SU-DHL-6 (cell line): ENCODE measurements around the gene ARHGEF26.

Experiments
- H2AFZ ChIP-seq: fragments of 200-600 bp; sonication (generic); 2 replicates; pipeline ENCODE4 v1.6.1; 2014; ENCODE audit warnings: low read depth, mild to moderate bottlenecking, moderate library complexity, mixed read lengths, antibody characterized with exemption, low read length; ENCODE audit not compliant: severe bottlenecking
- H3F3A ChIP-seq: fragments of 200-600 bp; shearing (Covaris generic); 2 replicates; pipeline ENCODE4 v1.6.0; 2016; ENCODE audit warnings: antibody characterized with exemption, mild to moderate bottlenecking; ENCODE audit not compliant: insufficient read depth
- H3K27ac ChIP-seq: fragments of 200-600 bp; sonication (generic); 2 replicates; pipeline ENCODE4 v1.5.1; 2016; ENCODE audit warnings: low read depth, mild to moderate bottlenecking, low read length, moderate library complexity, mixed read lengths
- H3K27me3 ChIP-seq: fragments of 200-600 bp; sonication (generic), shearing (Covaris generic); 2 replicates; pipeline ENCODE4 v1.6.0; 2014; ENCODE audit warnings: mild to moderate bottlenecking, low read length
- H3K36me3 ChIP-seq: fragments of 200-600 bp; sonication (generic); 2 replicates; pipeline ENCODE4 v1.6.1; 2014; ENCODE audit warnings: mild to moderate bottlenecking, low read length, mixed read lengths
- H3K4me2 ChIP-seq: fragments of 300-600, 200-600 bp; shearing (Covaris generic), sonication (generic); 2 replicates; pipeline ENCODE4 v1.6.0; 2014; ENCODE audit warnings: low read length, low read depth, mild to moderate bottlenecking; ENCODE audit not compliant: poor library complexity, severe bottlenecking
- H3K4me3 ChIP-seq: fragments of 200-600 bp; sonication (generic); 2 replicates; pipeline ENCODE4 v1.5.1; 2014; ENCODE audit warnings: antibody characterized with exemption, low read length, mild to moderate bottlenecking, mixed read lengths; ENCODE audit not compliant: insufficient read depth, poor library complexity, severe bottlenecking
- H3K79me2 ChIP-seq: fragments of 200-600 bp; sonication (generic); 2 replicates; pipeline ENCODE4 v1.6.1; 2014; ENCODE audit warnings: mild to moderate bottlenecking, low read length, moderate library complexity; ENCODE audit not compliant: insufficient read depth
- H3K9ac ChIP-seq: fragments of 200-600 bp; sonication (generic); 2 replicates; pipeline ENCODE4 v1.7.0; 2014; ENCODE audit warnings: mild to moderate bottlenecking, low read length
- H3K9me2 ChIP-seq: fragments of 200-600 bp; sonication (generic); replicated peaks from 2 replicates; pipeline ENCODE4 v1.6.1; 2014; ENCODE audit warnings: low read length; ENCODE audit not compliant: insufficient read depth
- H3K9me3 ChIP-seq: fragments of 200-600 bp; sonication (generic); 2 replicates; pipeline ENCODE4 v1.6.1; 2014; ENCODE audit warnings: low read length, mixed read lengths; ENCODE audit not compliant: insufficient read depth
- H4K20me1 ChIP-seq: fragments of 200-600 bp; sonication (generic); 2 replicates; pipeline ENCODE4 v1.6.1; 2014; ENCODE audit warnings: low read depth, mild to moderate bottlenecking, antibody characterized with exemption, low read length, moderate library complexity, mixed read lengths
- EZH2phosphoT487 ChIP-seq: fragments of 200-600 bp; sonication (generic), shearing (Covaris generic); conservative IDR thresholded peaks from 2 replicates; pipeline ENCODE4 v1.6.1; 2018; ENCODE audit warnings: mild to moderate bottlenecking, antibody characterized with exemption, low read length, moderate library complexity, mixed read lengths
- TF ChIP-seq, protein P1 (sequence below): fragments of 200-600 bp; sonication (generic); IDR thresholded peaks from one replicate; pipeline ENCODE4 v1.5.1; 2017; ENCODE audit warnings: antibody characterized with exemption, mild to moderate bottlenecking, low read length, moderate library complexity; ENCODE audit not compliant: insufficient read depth, poor library complexity, severe bottlenecking

ARHGEF26 gene

DNA sequence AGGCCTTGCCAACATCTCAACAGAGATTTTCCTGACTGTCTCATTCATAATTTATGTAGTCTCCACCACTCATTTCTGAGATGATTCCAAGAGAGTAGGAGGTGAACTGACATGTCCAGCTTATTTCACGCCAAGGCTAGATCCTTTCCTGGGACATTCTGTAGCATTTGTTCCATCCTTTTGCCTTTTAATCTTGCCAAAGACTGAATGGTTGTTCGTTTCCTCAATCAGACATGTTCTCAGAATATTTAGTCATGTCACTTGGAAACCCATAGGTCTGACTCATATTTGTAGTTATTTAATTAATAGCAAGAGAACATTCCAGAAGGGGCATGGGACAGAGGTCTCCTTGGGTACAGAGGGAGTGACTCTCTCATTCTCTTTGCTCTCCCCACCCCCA lies 122.2 kb downstream of the ARHGEF26 start:
- H4K20me1 ChIP-seq: no peaks in the 10 kb centered on the region
- H3K27ac ChIP-seq: no peak overlapping the region
- no peak overlapping the region for H3K9ac ChIP-seq
- no peaks in the 10 kb centered on the region for H3K36me3 ChIP-seq
- H3K9me2 ChIP-seq: no peaks in the 10 kb centered on the region
- no peaks in the 10 kb centered on the region for H3K79me2 ChIP-seq
- no peak for TF ChIP-seq EZH2phosphoT487
- TF ChIP-seq, protein P1, sequence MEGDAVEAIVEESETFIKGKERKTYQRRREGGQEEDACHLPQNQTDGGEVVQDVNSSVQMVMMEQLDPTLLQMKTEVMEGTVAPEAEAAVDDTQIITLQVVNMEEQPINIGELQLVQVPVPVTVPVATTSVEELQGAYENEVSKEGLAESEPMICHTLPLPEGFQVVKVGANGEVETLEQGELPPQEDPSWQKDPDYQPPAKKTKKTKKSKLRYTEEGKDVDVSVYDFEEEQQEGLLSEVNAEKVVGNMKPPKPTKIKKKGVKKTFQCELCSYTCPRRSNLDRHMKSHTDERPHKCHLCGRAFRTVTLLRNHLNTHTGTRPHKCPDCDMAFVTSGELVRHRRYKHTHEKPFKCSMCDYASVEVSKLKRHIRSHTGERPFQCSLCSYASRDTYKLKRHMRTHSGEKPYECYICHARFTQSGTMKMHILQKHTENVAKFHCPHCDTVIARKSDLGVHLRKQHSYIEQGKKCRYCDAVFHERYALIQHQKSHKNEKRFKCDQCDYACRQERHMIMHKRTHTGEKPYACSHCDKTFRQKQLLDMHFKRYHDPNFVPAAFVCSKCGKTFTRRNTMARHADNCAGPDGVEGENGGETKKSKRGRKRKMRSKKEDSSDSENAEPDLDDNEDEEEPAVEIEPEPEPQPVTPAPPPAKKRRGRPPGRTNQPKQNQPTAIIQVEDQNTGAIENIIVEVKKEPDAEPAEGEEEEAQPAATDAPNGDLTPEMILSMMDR: no peak
- no peak overlapping the region for H2AFZ ChIP-seq
- no peak overlapping the region for H3K4me3 ChIP-seq
- no peak overlapping the region for H3K4me2 ChIP-seq
- no peaks in the 10 kb centered on the region for H3K9me3 ChIP-seq
- no peaks in the 10 kb centered on the region for H3K27me3 ChIP-seq
- H3F3A ChIP-seq: no peaks in the 10 kb centered on the region

DNA sequence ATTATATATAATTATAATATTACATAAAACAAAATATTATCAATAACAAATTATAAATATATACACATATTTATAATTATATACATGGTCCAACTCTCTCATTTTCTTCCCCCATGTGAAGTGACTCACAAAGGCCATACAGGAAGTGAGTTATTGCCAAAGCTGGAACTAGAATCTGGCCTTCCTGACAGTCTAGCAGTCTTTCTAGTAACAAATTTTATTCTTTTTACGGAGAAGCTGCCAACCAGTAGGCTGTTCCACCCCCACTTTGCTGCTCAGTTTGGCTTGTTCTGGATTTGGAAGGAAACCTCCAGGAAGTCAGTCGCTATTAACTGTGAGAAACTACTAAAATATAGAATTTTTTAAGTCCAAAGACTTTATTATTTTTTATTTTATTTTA lies 123.5 kb downstream of the ARHGEF26 start:
- Histone ChIP-seq H3K9ac (no peak overlapping the region), H4K20me1 (no peaks in the 10 kb centered on the region), H3F3A (no peaks in the 10 kb centered on the region), H3K4me3 (no peak overlapping the region), H3K36me3 (no peaks in the 10 kb centered on the region), H2AFZ (no peak overlapping the region), H3K4me2 (no peak overlapping the region), H3K79me2 (no peaks in the 10 kb centered on the region), H3K9me2 (no peaks in the 10 kb centered on the region), H3K27ac (no peak overlapping the region), H3K9me3 (no peaks in the 10 kb centered on the region), H3K27me3 (no peaks in the 10 kb centered on the region)
- TF ChIP-seq EZH2phosphoT487: no peak
- TF ChIP-seq, protein P1: no peak

DNA sequence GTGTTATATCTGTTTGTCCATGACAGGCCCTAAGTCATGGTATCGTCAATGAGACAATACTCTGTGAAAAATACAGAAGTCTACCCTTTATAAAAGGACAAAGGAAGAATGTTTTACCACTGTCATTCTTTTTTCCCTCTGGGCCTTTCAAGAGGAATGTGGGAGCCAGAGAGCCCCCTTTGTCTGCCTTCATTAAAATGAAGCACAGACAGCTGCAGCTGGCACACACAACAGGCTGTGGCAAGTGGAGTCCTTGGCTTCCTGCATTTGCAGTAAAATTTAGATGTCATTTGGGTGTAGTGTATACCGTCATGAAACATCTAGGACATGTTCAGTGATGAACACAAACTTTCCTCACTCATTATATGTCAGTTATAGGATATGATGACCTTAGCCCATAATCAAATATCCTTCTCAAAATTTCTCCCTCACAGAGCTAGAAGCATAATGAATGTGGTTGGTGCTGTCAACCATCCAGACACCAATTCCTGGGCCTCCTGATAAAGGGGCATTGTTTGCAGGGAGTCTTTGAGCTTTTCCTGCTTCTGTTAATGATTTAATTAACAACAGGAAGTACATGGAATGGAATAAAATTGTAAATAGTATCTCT lies 126.7 kb downstream of the ARHGEF26 start:
- Histone ChIP-seq H4K20me1 (no peaks in the 10 kb centered on the region), H3K9me2 (no peaks in the 10 kb centered on the region), H3K27me3 (no peaks in the 10 kb centered on the region), H3K27ac (no peak overlapping the region), H3K9ac (no peak overlapping the region), H2AFZ (no peak overlapping the region), H3F3A (no peaks in the 10 kb centered on the region), H3K4me2 (no peak overlapping the region), H3K36me3 (no peaks in the 10 kb centered on the region; the same call in 1 of the 2 replicates), H3K79me2 (no peaks in the 10 kb centered on the region), H3K4me3 (no peak overlapping the region), H3K9me3 (no peaks in the 10 kb centered on the region)
- TF ChIP-seq, protein P1: no peak
- TF ChIP-seq EZH2phosphoT487: no peak
